SK-N-SH treated with all-trans-retinoic acid at 6 μM for 48 hours (cell line): ENCODE data around the gene PPP1R15B.
A peak's percentile ranks its signal among the peaks of the same experiment; 100 is the strongest.

ENCODE experiments used
- ATAC-seq: fragments of 200-7000 bp; cut with Tn5 transposase; 3 replicates; pipeline ENCODE4 v1.9.1; 2020; ENCODE audit warnings: mild to moderate bottlenecking, moderate library complexity
- BACH2 ChIP-seq: fragments of 250-450 bp; sonication (Bioruptor Pico); IDR thresholded peaks from 2 replicates; pipeline ENCODE4 v1.9.0; 2021; ENCODE audit warnings: mild to moderate bottlenecking, borderline replicate concordance
- CSDC2 ChIP-seq: fragments of 250-450 bp; sonication (Bioruptor Pico); IDR thresholded peaks from 2 replicates; pipeline ENCODE4 v1.5.0; 2020; ENCODE audit warnings: mild to moderate bottlenecking, moderate library complexity
- GLIS3 ChIP-seq: fragments of 250-450 bp; sonication (Bioruptor Pico); IDR thresholded peaks from 2 replicates; pipeline ENCODE4 v1.5.0; 2020; ENCODE audit warnings: mild to moderate bottlenecking, moderate library complexity
- ISL1 ChIP-seq: fragments of 250-450 bp; sonication (Bioruptor Pico); IDR thresholded peaks from 2 replicates; pipeline ENCODE4 v2.1.2; 2022; ENCODE audit warnings: mild to moderate bottlenecking, moderate library complexity
- OSR1 ChIP-seq: fragments of 250-450 bp; sonication (Bioruptor Pico); IDR thresholded peaks from 2 replicates; pipeline ENCODE4 v1.8.0; 2022; ENCODE audit warnings: moderate library complexity, mild to moderate bottlenecking, inconsistent platforms
- PPARA ChIP-seq: fragments of 250-450 bp; sonication (Bioruptor Pico); IDR thresholded peaks from 2 replicates; pipeline ENCODE4 v1.5.0; 2020; ENCODE audit warnings: mild to moderate bottlenecking, borderline replicate concordance
- RARB ChIP-seq: fragments of 250-450 bp; sonication (Bioruptor Pico); IDR thresholded peaks from 2 replicates; pipeline ENCODE4 v1.8.0; 2021; ENCODE audit warnings: mild to moderate bottlenecking, moderate library complexity
- SNAI2 ChIP-seq: fragments of 250-450 bp; sonication (Bioruptor Pico); IDR thresholded peaks from 2 replicates; pipeline ENCODE4 v1.5.0; 2020; ENCODE audit warnings: mild to moderate bottlenecking, moderate library complexity
- TCF4 ChIP-seq: fragments of 250-450 bp; sonication (Bioruptor Pico); IDR thresholded peaks from 2 replicates; pipeline ENCODE4 v1.8.0; 2021; ENCODE audit warnings: mild to moderate bottlenecking, moderate library complexity, borderline replicate concordance
- TOX ChIP-seq: fragments of 250-450 bp; sonication (Bioruptor Pico); IDR thresholded peaks from 2 replicates; pipeline ENCODE4 v1.8.0; 2021; ENCODE audit warnings: mild to moderate bottlenecking, moderate library complexity, borderline replicate concordance
- ZC3H10 ChIP-seq: fragments of 250-450 bp; sonication (Bioruptor Pico); IDR thresholded peaks from 2 replicates; pipeline ENCODE4 v1.5.1; 2021; ENCODE audit warnings: mild to moderate bottlenecking, moderate library complexity
- ZFP3 ChIP-seq: fragments of 250-450 bp; sonication (Bioruptor Pico); IDR thresholded peaks from 2 replicates; pipeline ENCODE4 v1.5.0; 2020; ENCODE audit warnings: mild to moderate bottlenecking, moderate library complexity
- ZFP30 ChIP-seq: fragments of 450-650 bp; formaldehyde crosslinking; IDR thresholded peaks from 2 replicates; pipeline ENCODE4 v1.5.0; 2022; ENCODE audit warnings: mild to moderate bottlenecking, moderate library complexity
- ZNF565 ChIP-seq: fragments of 450-650 bp; formaldehyde crosslinking; conservative IDR thresholded peaks from 2 replicates; pipeline ENCODE4 v1.5.0; 2020; ENCODE audit warnings: low read depth, mild to moderate bottlenecking, moderate library complexity
- ZNF70 ChIP-seq: fragments of 450-650 bp; formaldehyde crosslinking; IDR thresholded peaks from 2 replicates; pipeline ENCODE4 v1.5.0; 2020; ENCODE audit warnings: mild to moderate bottlenecking, moderate library complexity
- ZNF8 ChIP-seq: fragments of 450-650 bp; formaldehyde crosslinking; IDR thresholded peaks from 2 replicates; pipeline ENCODE4 v1.5.0; 2020; ENCODE audit warnings: mild to moderate bottlenecking, moderate library complexity
- TF ChIP-seq, protein P1 (sequence below): fragments of 250-450 bp; sonication (Bioruptor Pico); IDR thresholded peaks from 2 replicates; pipeline ENCODE4 v1.8.0; 2020; ENCODE audit warnings: mild to moderate bottlenecking, moderate library complexity, borderline replicate concordance
- TF ChIP-seq, protein P2 (sequence below): fragments of 250-450 bp; sonication (Bioruptor Pico); IDR thresholded peaks from 2 replicates; pipeline ENCODE4 v1.5.0; 2020; ENCODE audit warnings: mild to moderate bottlenecking, moderate library complexity
- TF ChIP-seq, protein P3 (sequence below): fragments of 250-450 bp; sonication (Bioruptor Pico); IDR thresholded peaks from 2 replicates; pipeline ENCODE4 v1.5.1; 2021; ENCODE audit warnings: mild to moderate bottlenecking, moderate library complexity
- TF ChIP-seq, protein P4 (sequence below): fragments of 250-450 bp; sonication (Bioruptor Pico); IDR thresholded peaks from 2 replicates; pipeline ENCODE4 v1.8.0; 2021; ENCODE audit warnings: low read depth, mild to moderate bottlenecking, moderate library complexity, borderline replicate concordance
- TF ChIP-seq, protein P5 (sequence below): fragments of 250-450 bp; sonication (Bioruptor Pico); IDR thresholded peaks from 2 replicates; pipeline ENCODE4 v1.5.1; 2020; ENCODE audit warnings: low read depth, mild to moderate bottlenecking, moderate library complexity

PPP1R15B gene

DNA sequence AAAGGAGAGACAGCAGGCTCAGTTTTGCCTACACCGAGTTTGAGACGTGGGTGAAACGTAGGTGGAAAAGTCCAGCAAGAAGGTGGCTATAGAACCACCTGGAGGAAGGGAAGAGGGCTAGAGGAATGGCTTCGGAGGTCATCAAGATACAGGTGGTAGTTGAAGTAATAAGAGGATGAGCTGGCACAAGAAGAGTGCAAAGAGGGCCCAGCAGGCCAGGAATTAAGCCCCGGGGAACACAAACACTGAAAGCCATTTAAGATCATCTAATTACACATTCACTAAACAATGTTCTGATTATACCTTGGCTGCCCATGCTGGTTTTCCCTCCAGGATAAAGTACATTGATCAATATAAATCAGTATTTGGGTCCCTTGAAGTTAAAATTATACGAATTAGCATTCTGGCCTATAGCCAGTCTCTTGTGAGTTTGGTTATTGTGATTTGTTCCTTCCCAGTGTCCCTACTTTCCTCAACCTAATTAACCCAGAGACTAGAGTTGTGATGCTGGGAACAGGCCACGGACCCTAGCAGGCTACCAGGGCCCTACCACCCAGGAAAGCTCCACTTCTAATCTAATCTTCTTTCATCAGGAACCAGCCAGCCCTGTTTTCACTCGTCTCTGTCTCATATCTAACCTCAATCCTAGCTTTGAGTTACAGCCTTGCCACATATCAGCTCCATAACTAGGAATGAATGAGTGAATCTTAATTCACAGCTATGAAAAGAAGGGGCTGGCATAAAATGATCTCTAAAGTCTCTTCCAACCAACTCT lies 26.4 kb upstream of the PPP1R15B start:
- TF ChIP-seq ZC3H10 (CRISPR knock-in tag) (no peak), ZNF565 (CRISPR knock-in tag) (no peak), TCF4 (no peak), CSDC2 (CRISPR knock-in tag) (no peak), RARB (CRISPR knock-in tag) (no peak)
- TF ChIP-seq, protein P1, sequence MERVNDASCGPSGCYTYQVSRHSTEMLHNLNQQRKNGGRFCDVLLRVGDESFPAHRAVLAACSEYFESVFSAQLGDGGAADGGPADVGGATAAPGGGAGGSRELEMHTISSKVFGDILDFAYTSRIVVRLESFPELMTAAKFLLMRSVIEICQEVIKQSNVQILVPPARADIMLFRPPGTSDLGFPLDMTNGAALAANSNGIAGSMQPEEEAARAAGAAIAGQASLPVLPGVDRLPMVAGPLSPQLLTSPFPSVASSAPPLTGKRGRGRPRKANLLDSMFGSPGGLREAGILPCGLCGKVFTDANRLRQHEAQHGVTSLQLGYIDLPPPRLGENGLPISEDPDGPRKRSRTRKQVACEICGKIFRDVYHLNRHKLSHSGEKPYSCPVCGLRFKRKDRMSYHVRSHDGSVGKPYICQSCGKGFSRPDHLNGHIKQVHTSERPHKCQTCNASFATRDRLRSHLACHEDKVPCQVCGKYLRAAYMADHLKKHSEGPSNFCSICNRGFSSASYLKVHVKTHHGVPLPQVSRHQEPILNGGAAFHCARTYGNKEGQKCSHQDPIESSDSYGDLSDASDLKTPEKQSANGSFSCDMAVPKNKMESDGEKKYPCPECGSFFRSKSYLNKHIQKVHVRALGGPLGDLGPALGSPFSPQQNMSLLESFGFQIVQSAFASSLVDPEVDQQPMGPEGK: no peak
- ATAC-seq: peak; percentile 37

DNA sequence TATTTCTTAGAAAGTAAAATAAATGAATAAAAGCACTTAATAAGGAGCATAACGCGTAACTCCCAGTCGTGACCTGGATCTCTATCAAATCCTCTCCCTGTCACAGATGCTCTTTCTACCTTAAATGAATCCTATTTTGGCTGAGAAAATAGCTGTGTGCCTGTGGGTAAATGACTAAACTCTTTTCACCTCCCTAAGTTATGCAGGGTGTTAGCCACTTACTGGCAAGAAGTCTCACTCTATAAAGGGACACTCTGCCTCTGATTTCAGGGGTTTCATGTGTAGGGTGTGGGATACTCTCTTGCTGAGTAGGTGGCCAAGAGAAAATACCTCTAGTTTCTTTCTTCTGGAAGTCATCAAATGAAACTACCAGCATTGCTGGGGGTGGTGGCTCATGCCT lies 24.3 kb upstream of the PPP1R15B start:
- no peak for ATAC-seq
- TF ChIP-seq, protein P2, sequence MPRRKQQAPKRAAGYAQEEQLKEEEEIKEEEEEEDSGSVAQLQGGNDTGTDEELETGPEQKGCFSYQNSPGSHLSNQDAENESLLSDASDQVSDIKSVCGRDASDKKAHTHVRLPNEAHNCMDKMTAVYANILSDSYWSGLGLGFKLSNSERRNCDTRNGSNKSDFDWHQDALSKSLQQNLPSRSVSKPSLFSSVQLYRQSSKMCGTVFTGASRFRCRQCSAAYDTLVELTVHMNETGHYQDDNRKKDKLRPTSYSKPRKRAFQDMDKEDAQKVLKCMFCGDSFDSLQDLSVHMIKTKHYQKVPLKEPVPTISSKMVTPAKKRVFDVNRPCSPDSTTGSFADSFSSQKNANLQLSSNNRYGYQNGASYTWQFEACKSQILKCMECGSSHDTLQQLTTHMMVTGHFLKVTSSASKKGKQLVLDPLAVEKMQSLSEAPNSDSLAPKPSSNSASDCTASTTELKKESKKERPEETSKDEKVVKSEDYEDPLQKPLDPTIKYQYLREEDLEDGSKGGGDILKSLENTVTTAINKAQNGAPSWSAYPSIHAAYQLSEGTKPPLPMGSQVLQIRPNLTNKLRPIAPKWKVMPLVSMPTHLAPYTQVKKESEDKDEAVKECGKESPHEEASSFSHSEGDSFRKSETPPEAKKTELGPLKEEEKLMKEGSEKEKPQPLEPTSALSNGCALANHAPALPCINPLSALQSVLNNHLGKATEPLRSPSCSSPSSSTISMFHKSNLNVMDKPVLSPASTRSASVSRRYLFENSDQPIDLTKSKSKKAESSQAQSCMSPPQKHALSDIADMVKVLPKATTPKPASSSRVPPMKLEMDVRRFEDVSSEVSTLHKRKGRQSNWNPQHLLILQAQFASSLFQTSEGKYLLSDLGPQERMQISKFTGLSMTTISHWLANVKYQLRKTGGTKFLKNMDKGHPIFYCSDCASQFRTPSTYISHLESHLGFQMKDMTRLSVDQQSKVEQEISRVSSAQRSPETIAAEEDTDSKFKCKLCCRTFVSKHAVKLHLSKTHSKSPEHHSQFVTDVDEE (CRISPR knock-in tag): no peak
- TF ChIP-seq ISL1 (CRISPR knock-in tag) (no peak), CSDC2 (CRISPR knock-in tag) (no peak), ZNF70 (CRISPR knock-in tag) (no peak), ZFP30 (CRISPR knock-in tag) (no peak), OSR1 (CRISPR knock-in tag) (no peak), RARB (CRISPR knock-in tag) (no peak), PPARA (CRISPR knock-in tag) (no peak), TCF4 (no peak), BACH2 (CRISPR knock-in tag) (no peak), SNAI2 (CRISPR knock-in tag) (no peak), GLIS3 (CRISPR knock-in tag) (no peak), TOX (no peak), ZC3H10 (CRISPR knock-in tag) (no peak)
- TF ChIP-seq, protein P1: no peak
- TF ChIP-seq, protein P3, sequence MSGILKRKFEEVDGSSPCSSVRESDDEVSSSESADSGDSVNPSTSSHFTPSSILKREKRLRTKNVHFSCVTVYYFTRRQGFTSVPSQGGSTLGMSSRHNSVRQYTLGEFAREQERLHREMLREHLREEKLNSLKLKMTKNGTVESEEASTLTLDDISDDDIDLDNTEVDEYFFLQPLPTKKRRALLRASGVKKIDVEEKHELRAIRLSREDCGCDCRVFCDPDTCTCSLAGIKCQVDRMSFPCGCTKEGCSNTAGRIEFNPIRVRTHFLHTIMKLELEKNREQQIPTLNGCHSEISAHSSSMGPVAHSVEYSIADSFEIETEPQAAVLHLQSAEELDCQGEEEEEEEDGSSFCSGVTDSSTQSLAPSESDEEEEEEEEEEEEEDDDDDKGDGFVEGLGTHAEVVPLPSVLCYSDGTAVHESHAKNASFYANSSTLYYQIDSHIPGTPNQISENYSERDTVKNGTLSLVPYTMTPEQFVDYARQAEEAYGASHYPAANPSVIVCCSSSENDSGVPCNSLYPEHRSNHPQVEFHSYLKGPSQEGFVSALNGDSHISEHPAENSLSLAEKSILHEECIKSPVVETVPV (CRISPR knock-in tag): no peak

DNA sequence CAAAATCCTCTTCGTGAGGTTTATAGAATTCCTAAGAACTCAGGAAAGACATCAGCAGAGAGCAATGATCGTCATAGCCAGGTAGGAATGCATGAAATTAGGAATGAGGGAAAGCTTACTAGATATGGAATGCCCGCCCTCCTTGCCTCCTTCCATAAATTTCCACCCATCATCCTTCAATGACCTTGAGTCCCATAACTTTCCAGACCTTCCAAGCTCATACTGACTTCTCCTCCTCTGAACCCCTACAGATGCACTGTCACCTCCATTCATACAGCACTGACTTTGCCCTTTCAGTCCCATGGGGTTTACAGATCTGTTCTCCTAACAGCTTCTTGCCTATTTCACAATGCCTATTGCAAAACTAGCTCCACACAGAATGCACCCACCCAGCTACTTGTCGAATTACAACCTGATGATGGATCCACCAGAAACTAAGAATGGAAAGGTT lies 23.8 kb upstream of the PPP1R15B start:
- TF ChIP-seq, protein P4, sequence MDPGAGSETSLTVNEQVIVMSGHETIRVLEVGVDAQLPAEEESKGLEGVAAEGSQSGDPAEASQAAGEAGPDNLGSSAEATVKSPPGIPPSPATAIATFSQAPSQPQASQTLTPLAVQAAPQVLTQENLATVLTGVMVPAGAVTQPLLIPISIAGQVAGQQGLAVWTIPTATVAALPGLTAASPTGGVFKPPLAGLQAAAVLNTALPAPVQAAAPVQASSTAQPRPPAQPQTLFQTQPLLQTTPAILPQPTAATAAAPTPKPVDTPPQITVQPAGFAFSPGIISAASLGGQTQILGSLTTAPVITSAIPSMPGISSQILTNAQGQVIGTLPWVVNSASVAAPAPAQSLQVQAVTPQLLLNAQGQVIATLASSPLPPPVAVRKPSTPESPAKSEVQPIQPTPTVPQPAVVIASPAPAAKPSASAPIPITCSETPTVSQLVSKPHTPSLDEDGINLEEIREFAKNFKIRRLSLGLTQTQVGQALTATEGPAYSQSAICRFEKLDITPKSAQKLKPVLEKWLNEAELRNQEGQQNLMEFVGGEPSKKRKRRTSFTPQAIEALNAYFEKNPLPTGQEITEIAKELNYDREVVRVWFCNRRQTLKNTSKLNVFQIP (CRISPR knock-in tag): no peak
- TF ChIP-seq ZFP3 (CRISPR knock-in tag) (no peak), BACH2 (CRISPR knock-in tag) (no peak), RARB (CRISPR knock-in tag) (no peak), CSDC2 (CRISPR knock-in tag) (no peak), ZNF70 (CRISPR knock-in tag) (no peak), GLIS3 (CRISPR knock-in tag) (no peak), ZNF8 (CRISPR knock-in tag) (no peak), TCF4 (no peak), ZFP30 (CRISPR knock-in tag) (no peak)
- TF ChIP-seq, protein P5, sequence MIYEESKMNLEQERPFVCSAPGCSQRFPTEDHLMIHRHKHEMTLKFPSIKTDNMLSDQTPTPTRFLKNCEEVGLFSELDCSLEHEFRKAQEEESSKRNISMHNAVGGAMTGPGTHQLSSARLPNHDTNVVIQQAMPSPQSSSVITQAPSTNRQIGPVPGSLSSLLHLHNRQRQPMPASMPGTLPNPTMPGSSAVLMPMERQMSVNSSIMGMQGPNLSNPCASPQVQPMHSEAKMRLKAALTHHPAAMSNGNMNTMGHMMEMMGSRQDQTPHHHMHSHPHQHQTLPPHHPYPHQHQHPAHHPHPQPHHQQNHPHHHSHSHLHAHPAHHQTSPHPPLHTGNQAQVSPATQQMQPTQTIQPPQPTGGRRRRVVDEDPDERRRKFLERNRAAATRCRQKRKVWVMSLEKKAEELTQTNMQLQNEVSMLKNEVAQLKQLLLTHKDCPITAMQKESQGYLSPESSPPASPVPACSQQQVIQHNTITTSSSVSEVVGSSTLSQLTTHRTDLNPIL: no peak
- no peak for ATAC-seq
